Heart right ventricle (tissue), 16 donors: ENCODE results near the gene PAQR7. TPM values are rescaled to one million over a fixed set of nuclear protein-coding genes. Genes with fewer than 3 reads are reported as not detected.
"Not testable (repeated sequence)": the region's sequence is repeated elsewhere in the genome, so short reads cannot be mapped to it uniquely, and the experiment has no call there.

Source experiments
- ATAC-seq, 8 donors: fragments of 200-7000 bp; cut with Tn5 transposase; one replicate each; pipeline ENCODE4 v1.9.1; 2020; ENCODE audit warnings: mild to moderate bottlenecking in 8 of 8, moderate library complexity in 8 of 8, moderate number of reproducible peaks in 1 of 8
- DNase-seq, 2 donors: peaks; one replicate each; pipeline ENCODE4 v3.0.0-alpha.2; 2020
- H3K27ac ChIP-seq, 10 donors: fragments of 200-600 bp; sonication (generic) in 2 of 10; one replicate each; pipeline versions ENCODE4 v1.5.0 to v1.8.0; 2020 to 2022; ENCODE audit warnings: mild to moderate bottlenecking in 3 of 10
- H3K27me3 ChIP-seq, 7 donors: fragments of 200-600 bp; one replicate each; pipeline ENCODE4 v1.8.0; 2021 to 2022; ENCODE audit warnings: mild to moderate bottlenecking in 2 of 7
- H3K36me3 ChIP-seq, 9 donors: fragments of 200-600 bp; sonication (generic) in 1 of 9; one replicate each; pipeline versions ENCODE4 v1.5.0 to v1.8.0; 2020 to 2022; ENCODE audit warnings: mild to moderate bottlenecking in 2 of 9
- H3K4me1 ChIP-seq, 9 donors: fragments of 200-600 bp; sonication (generic) in 1 of 9; one replicate each; pipeline versions ENCODE4 v1.5.0 to v1.8.0; 2020 to 2022; ENCODE audit warnings: mild to moderate bottlenecking in 4 of 9
- H3K4me3 ChIP-seq, 10 donors: fragments of 200-600 bp; sonication (generic) in 2 of 10; one replicate each; pipeline versions ENCODE4 v1.5.0 to v1.8.0; 2020 to 2022; ENCODE audit warnings: mild to moderate bottlenecking in 7 of 10, moderate library complexity in 2 of 10
- H3K9me3 ChIP-seq, 11 donors: fragments of 200-600 bp in 10 of 11; sonication (generic) in 2 of 11; one replicate each; pipeline versions ENCODE4 v1.5.0 to v1.8.0; 2013 to 2022; ENCODE audit warnings: mild to moderate bottlenecking in 2 of 11, control low read depth in 1 of 11, moderate library complexity in 1 of 11
- CTCF ChIP-seq, 9 donors: fragments of 200-600 bp; sonication (generic) in 2 of 9; IDR thresholded peaks; one replicate each; pipeline versions ENCODE4 v1.5.0 to v1.8.0; 2021 to 2022; ENCODE audit warnings: antibody characterized with exemption in 9 of 9, mild to moderate bottlenecking in 5 of 9, moderate library complexity in 1 of 9
- WGBS, 2 donors: extraction: QIAGEN DNeasy Blood & Tissue Kit; methylation state at CpG; one replicate each; pipeline ENCODE4 v1.1.7; 2013; ENCODE audit warnings: inconsistent platforms in 1 of 2; 5-methylcytosine and 5-hydroxymethylcytosine counted together
- intact Hi-C, 10 donors: fragments of 100-400 bp; cut with DNase I; formaldehyde crosslinking; loops; one replicate each; pipeline versions ENCODE4 v1.11.1 to v1.14.2; 2022
- polyA plus RNA-seq, 2 donors: library from polyadenylated mRNA; stranded (reverse); fragments of 200-250 nt; gene quantifications; one replicate each; pipeline ENCODE4 v1.2.3, GENCODE V29; 2013
- total RNA-seq, 10 donors: library from RNA; stranded (reverse); fragmentation: NEBNext Ultra II Directional in 3 of 10; extraction: Animal tissue kit (Norgen Biotek cat#: 25700) in 3 of 10; gene quantifications; one replicate each; pipeline versions ENCODE4 v1.2.1 to v1.2.4, GENCODE V29; 2021 to 2023
- donor health status: Arrhythmogenic right ventricular cardiomyopathy.
- donor health status: ischemic (EF 13 %, LVEDD 7.1; RV severe dilation, severe dysfunction).
- donor health status: healthy with polysubstance abuse.
- donor health status: DM: no; HTN: yes; CAD: no.
- donor health status: DM: no; HTN: no; CAD: no.
- donor health status: ischemic (EF 25% LVEDD 6.9; RV normal size, moderate dysfunction).
- donor health status: ischemic (EF 25% LVEDD 5.7; RV mildly dilated, moderate dysfunction).
- donor health status: healthy.
- donor health status: DM: yes; HTN: yes; CAD: no.
- donor health status: Ischemic cardiomyopathy.
- donor health status: ischemic (EF 35%, LVEDD 5.7; RV mildly dilated, moderate dysfunction).
- donor health status: nonischemic (EF 11% LVEDD 7.7; RV severe dilation, severe dysfunction).
- donor health status: DM: yes; HTN: yes; CAD: no.
- donor health status: PGD.
- donor health status: ischemic (EF 29% LVEDD 5.4; RV normal size, mild dysfunction).
- donor health status: nonischemic (EF 23%, LVEDD 6.1; RV moderate dilation, normal function).

The PAQR7 gene
- total and polyA plus RNA-seq, 12 donors, result 1.2 to 3.8 (median 2.1) TPM

- no peak for ATAC-seq
- intact Hi-C loops, result no loop called here
These were observed 30.8 kb downstream of the PAQR7 start for GRCh38 chr1:25844536-25845337.

GRCh38 chr1:25843483-25843882, 32.0 kb downstream of the PAQR7 start:
- intact Hi-C loops, result no loop called here
- no peak overlapping the region for H3K4me3 ChIP-seq
- no peaks in the 10 kb centered on the region for H3K36me3 ChIP-seq
- no peaks in the 10 kb centered on the region for H3K27me3 ChIP-seq
- no peak for ATAC-seq
- no peak for DNase-seq
- TF ChIP-seq CTCF (IDR thresholded peaks at IDR 0.05), result no peak
- H3K9me3 ChIP-seq, result no peaks in the 10 kb centered on the region
- H3K4me1 ChIP-seq, result peaks cover 0 to 9% (median 0%) of the 10 kb centered on the region in 9 donors
- H3K27ac ChIP-seq, result no peak overlapping the region
- 91 to 94% methylated on average over 3 of the region's 3 CpGs for WGBS, 2 donors

More at GRCh38 chr1:25844536-25845337, 30.8 kb downstream of the PAQR7 start:
- no peak for DNase-seq
- H3K36me3 ChIP-seq, result no peaks in the 10 kb centered on the region
- H3K27me3 ChIP-seq, result no peaks in the 10 kb centered on the region
- H3K4me3 ChIP-seq, result no peak overlapping the region
- no peak for TF ChIP-seq CTCF (IDR thresholded peaks at IDR 0.05)
- H3K4me1 ChIP-seq, result peaks cover 0 to 9% (median 0%) of the 10 kb centered on the region in 9 donors
- H3K9me3 ChIP-seq, result no peaks in the 10 kb centered on the region
- 86 to 94% methylated on average over 3 of the region's 3 CpGs for WGBS, 2 donors
- no peak overlapping the region for H3K27ac ChIP-seq

- intact Hi-C loops, H3K36me3 ChIP-seq, H3K27me3 ChIP-seq, DNase-seq, H3K4me3 ChIP-seq, H3K27ac ChIP-seq, ATAC-seq, H3K9me3 ChIP-seq: not testable (repeated sequence)
- H3K4me1 ChIP-seq, result peaks cover 0 to 23% (median 12%) of the 10 kb centered on the region in 9 donors
- 97 to 98% methylated on average over 4 of the region's 4 CpGs for WGBS, 2 donors
These were observed 35.7 kb downstream of the PAQR7 start for GRCh38 chr1:25839808-25840207.

GRCh38 chr1:25837262-25837875, 38.1 kb downstream of the PAQR7 start:
- TF ChIP-seq CTCF (IDR thresholded peaks at IDR 0.05), result peak in 5 of 9 donors; percentile 19 to 33 (median 25)
- Histone ChIP-seq H3K4me1 (peaks cover 0 to 16% (median 10%) of the 10 kb centered on the region in 9 donors), H3K4me3 (no peak overlapping the region), H3K36me3 (peaks cover 0 to 34% (median 15%) of the 10 kb centered on the region in 9 donors), H3K27me3 (no peaks in the 10 kb centered on the region), H3K9me3 (no peaks in the 10 kb centered on the region), H3K27ac (no peak overlapping the region)
- intact Hi-C loops, result no loop called here
- 80 to 94% methylated on average over 1 of the region's 1 CpG for WGBS, 2 donors
- DNase-seq, result no peak
- ATAC-seq, result no peak
